ENCODE results near the gene FANCL. TPM values are rescaled to one million over a fixed set of nuclear protein-coding genes. Genes with fewer than 3 reads are reported as not detected.

Gene FANCL
- total and polyA plus RNA-seq, 9 of the 15 experiments (the other 6 are each of a cell fraction or from before 2014, with no cell fraction given), result 36.7 to 120 (median 58.5) TPM

DNA sequence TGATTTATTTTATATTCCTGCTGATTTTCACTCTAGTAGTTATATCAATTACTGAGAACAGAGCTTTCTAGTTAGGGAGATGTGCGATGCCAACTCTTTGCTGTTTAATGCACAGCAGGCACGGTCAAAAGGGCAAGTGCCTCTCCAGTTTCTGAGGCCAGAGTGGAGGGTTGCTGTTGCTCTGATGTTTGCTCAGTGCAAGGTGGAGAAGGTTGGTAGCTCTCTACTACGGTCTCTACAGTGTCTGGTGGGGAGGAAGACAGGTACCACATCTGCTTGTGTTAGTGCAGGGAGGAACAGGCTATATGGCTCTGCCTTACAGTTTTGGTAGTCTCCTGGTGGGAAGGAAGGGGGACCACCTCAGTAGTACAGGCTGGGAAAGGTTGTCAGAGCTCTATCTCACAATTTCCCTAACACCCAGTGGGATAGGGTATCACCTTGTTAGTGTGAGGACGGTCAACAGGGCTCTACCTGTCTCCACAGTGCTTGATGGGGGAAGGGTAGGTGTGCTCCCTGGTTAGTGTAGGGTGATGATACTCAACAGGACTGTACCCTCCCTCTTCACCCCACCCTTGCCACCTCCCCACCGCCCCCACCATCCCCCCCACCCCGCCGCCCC is 85.9 kb downstream of the FANCL start (continued):
- TF ChIP-seq TSC22D4 (tag; IDR thresholded peaks at IDR 0.05), result no peak
- no peak for TF ChIP-seq U2AF2 (optimal IDR thresholded peaks at IDR 0.05; ENCODE audit: low read depth, low read length)
- TF ChIP-seq NCOA6 (IDR thresholded peaks at IDR 0.05), result no peak
- TF ChIP-seq, protein P1, sequence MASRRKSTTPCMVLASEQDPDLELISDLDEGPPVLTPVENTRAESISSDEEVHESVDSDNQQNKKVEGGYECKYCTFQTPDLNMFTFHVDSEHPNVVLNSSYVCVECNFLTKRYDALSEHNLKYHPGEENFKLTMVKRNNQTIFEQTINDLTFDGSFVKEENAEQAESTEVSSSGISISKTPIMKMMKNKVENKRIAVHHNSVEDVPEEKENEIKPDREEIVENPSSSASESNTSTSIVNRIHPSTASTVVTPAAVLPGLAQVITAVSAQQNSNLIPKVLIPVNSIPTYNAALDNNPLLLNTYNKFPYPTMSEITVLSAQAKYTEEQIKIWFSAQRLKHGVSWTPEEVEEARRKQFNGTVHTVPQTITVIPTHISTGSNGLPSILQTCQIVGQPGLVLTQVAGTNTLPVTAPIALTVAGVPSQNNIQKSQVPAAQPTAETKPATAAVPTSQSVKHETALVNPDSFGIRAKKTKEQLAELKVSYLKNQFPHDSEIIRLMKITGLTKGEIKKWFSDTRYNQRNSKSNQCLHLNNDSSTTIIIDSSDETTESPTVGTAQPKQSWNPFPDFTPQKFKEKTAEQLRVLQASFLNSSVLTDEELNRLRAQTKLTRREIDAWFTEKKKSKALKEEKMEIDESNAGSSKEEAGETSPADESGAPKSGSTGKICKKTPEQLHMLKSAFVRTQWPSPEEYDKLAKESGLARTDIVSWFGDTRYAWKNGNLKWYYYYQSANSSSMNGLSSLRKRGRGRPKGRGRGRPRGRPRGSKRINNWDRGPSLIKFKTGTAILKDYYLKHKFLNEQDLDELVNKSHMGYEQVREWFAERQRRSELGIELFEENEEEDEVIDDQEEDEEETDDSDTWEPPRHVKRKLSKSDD (conservative IDR thresholded peaks at IDR 0.05; ENCODE audit: low read length), result no peak
- TF ChIP-seq, protein P2, sequence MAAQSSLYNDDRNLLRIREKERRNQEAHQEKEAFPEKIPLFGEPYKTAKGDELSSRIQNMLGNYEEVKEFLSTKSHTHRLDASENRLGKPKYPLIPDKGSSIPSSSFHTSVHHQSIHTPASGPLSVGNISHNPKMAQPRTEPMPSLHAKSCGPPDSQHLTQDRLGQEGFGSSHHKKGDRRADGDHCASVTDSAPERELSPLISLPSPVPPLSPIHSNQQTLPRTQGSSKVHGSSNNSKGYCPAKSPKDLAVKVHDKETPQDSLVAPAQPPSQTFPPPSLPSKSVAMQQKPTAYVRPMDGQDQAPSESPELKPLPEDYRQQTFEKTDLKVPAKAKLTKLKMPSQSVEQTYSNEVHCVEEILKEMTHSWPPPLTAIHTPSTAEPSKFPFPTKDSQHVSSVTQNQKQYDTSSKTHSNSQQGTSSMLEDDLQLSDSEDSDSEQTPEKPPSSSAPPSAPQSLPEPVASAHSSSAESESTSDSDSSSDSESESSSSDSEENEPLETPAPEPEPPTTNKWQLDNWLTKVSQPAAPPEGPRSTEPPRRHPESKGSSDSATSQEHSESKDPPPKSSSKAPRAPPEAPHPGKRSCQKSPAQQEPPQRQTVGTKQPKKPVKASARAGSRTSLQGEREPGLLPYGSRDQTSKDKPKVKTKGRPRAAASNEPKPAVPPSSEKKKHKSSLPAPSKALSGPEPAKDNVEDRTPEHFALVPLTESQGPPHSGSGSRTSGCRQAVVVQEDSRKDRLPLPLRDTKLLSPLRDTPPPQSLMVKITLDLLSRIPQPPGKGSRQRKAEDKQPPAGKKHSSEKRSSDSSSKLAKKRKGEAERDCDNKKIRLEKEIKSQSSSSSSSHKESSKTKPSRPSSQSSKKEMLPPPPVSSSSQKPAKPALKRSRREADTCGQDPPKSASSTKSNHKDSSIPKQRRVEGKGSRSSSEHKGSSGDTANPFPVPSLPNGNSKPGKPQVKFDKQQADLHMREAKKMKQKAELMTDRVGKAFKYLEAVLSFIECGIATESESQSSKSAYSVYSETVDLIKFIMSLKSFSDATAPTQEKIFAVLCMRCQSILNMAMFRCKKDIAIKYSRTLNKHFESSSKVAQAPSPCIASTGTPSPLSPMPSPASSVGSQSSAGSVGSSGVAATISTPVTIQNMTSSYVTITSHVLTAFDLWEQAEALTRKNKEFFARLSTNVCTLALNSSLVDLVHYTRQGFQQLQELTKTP (IDR thresholded peaks at IDR 0.05; ENCODE audit: low read depth in 1 of 2, partially characterized antibody in 2 of 2), result no peak
- TF ChIP-seq, protein P3, sequence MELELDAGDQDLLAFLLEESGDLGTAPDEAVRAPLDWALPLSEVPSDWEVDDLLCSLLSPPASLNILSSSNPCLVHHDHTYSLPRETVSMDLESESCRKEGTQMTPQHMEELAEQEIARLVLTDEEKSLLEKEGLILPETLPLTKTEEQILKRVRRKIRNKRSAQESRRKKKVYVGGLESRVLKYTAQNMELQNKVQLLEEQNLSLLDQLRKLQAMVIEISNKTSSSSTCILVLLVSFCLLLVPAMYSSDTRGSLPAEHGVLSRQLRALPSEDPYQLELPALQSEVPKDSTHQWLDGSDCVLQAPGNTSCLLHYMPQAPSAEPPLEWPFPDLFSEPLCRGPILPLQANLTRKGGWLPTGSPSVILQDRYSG (tag; conservative IDR thresholded peaks at IDR 0.05; ENCODE audit: low read depth), result no peak
- no peak for TF ChIP-seq HLTF (IDR thresholded peaks at IDR 0.05)
- TF ChIP-seq ZNF175 (CRISPR knock-in tag; IDR thresholded peaks at IDR 0.05; ENCODE audit: low read depth), result no peak
- TF ChIP-seq, protein P4, sequence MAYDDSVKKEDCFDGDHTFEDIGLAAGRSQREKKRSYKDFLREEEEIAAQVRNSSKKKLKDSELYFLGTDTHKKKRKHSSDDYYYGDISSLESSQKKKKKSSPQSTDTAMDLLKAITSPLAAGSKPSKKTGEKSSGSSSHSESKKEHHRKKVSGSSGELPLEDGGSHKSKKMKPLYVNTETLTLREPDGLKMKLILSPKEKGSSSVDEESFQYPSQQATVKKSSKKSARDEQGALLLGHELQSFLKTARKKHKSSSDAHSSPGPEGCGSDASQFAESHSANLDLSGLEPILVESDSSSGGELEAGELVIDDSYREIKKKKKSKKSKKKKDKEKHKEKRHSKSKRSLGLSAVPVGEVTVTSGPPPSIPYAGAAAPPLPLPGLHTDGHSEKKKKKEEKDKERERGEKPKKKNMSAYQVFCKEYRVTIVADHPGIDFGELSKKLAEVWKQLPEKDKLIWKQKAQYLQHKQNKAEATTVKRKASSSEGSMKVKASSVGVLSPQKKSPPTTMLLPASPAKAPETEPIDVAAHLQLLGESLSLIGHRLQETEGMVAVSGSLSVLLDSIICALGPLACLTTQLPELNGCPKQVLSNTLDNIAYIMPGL (CRISPR knock-in tag; IDR thresholded peaks at IDR 0.05), result no peak

Data from K562 (cell line).